IMR-90 (cell line): ENCODE measurements around the gene AGPAT1. TPM values are rescaled to one million over a fixed set of nuclear protein-coding genes. Genes with fewer than 3 reads are reported as not detected.

Source experiments
- ATAC-seq: fragments of 200-7000 bp; cut with Tn5 transposase; 2 replicates; pipeline ENCODE4 v1.9.1; 2020; ENCODE audit warnings: low read depth, mild to moderate bottlenecking, moderate library complexity
- BruUV-seq: library from RNA; stranded (reverse); fragments of 400-500 nt; replicated peaks from 2 replicates; lab custom pipeline; 2021; lab: Mats Ljungman, UMichigan
- CTCF ChIA-PET: fragments of 300-600 bp; formaldehyde crosslinking; extraction: SDS; loops from one replicate; lab custom pipeline; 2021; ENCODE audit warnings: antibody characterized with exemption; lab: Yijun Ruan, JAX
- POLR2A ChIA-PET: fragments of 300-600 bp; sonication (Branson Sonifier 250); formaldehyde crosslinking; loops from one replicate; lab custom pipeline; 2022; ENCODE audit warnings: antibody characterized with exemption; ENCODE audit not compliant: unreplicated experiment; lab: Charles Lee
- DNase-seq: peaks from one replicate; pipeline ENCODE4 v3.0.0; 2013
- H2AFZ ChIP-seq: replicated peaks from 2 replicates; pipeline ENCODE3; 2013; ENCODE audit warnings: low read length, mild to moderate bottlenecking; ENCODE audit not compliant: poor library complexity
- H2AK5ac ChIP-seq: 2 replicates; pipeline ENCODE4 v1.6.1; 2013; ENCODE audit warnings: low read depth, low read length, inconsistent platforms
- H2AK9ac ChIP-seq: replicated peaks from 2 replicates; pipeline ENCODE3; 2013; ENCODE audit warnings: mild to moderate bottlenecking, low read depth, low read length, moderate library complexity; ENCODE audit not compliant: poor library complexity
- H2BK120ac ChIP-seq: 2 replicates; pipeline ENCODE4 v1.6.1; 2013; ENCODE audit warnings: low read depth, low read length, inconsistent platforms
- H2BK15ac ChIP-seq: 3 replicates; pipeline ENCODE4 v1.6.1; 2013; ENCODE audit warnings: low read depth, low read length, inconsistent platforms
- H2BK20ac ChIP-seq: 2 replicates; pipeline ENCODE4 v1.6.1; 2013; ENCODE audit warnings: low read depth, mild to moderate bottlenecking, inconsistent platforms, low read length, moderate library complexity
- H2BK5ac ChIP-seq: 2 replicates; pipeline ENCODE4 v1.6.1; 2013; ENCODE audit warnings: mild to moderate bottlenecking, low read depth, low read length, inconsistent platforms; ENCODE audit not compliant: poor library complexity, severe bottlenecking
- H3K14ac ChIP-seq: replicated peaks from 2 replicates; pipeline ENCODE4 v1.6.1; 2013; ENCODE audit warnings: low read depth, low read length, inconsistent platforms
- H3K18ac ChIP-seq: 2 replicates; pipeline ENCODE4 v1.6.1; 2013; ENCODE audit warnings: low read depth, low read length, control low read depth
- H3K23ac ChIP-seq: 2 replicates; pipeline ENCODE4 v1.6.1; 2013; ENCODE audit warnings: low read depth, low read length, inconsistent platforms
- H3K27ac ChIP-seq: 2 replicates; pipeline ENCODE4 v1.5.1; 2013; ENCODE audit warnings: mild to moderate bottlenecking, control low read depth, low read length; ENCODE audit not compliant: insufficient read depth
- H3K27me3 ChIP-seq: 2 replicates; pipeline ENCODE4 v1.6.1; 2013; ENCODE audit warnings: low read length; ENCODE audit not compliant: control insufficient read depth, insufficient read depth
- H3K36me3 ChIP-seq: 2 replicates; pipeline ENCODE4 v1.6.1; 2013; ENCODE audit warnings: low read length, mixed read lengths; ENCODE audit not compliant: control insufficient read depth, insufficient read depth
- H3K4ac ChIP-seq: 2 replicates; pipeline ENCODE4 v1.6.1; 2013; ENCODE audit warnings: low read depth, low read length, inconsistent platforms
- H3K4me1 ChIP-seq: 2 replicates; pipeline ENCODE4 v1.6.1; 2013; ENCODE audit warnings: low read length, mixed read lengths; ENCODE audit not compliant: control insufficient read depth, insufficient read depth
- H3K4me2 ChIP-seq: 2 replicates; pipeline ENCODE4 v1.6.1; 2013; ENCODE audit warnings: low read depth, mild to moderate bottlenecking, control low read depth, low read length, moderate library complexity
- H3K4me3 ChIP-seq: 2 replicates; pipeline ENCODE4 v1.5.1; 2013; ENCODE audit warnings: low read depth, mild to moderate bottlenecking, control low read depth, low read length, moderate library complexity; ENCODE audit not compliant: insufficient read depth
- H3K56ac ChIP-seq: 2 replicates; pipeline ENCODE4 v1.6.1; 2013; ENCODE audit warnings: low read length, inconsistent platforms; ENCODE audit not compliant: insufficient read depth; ENCODE audit errors: extremely low read depth
- H3K79me1 ChIP-seq, 2 experiments: 2 replicates each; pipeline ENCODE4 v1.6.1; 2013; ENCODE audit warnings: low read length in 2 of 2, inconsistent platforms in 1 of 2, low read depth in 1 of 2
- H3K9ac ChIP-seq: 2 replicates; pipeline ENCODE4 v1.6.1; 2013; ENCODE audit warnings: low read depth, low read length, control low read depth
- H3K9me1 ChIP-seq: 2 replicates; pipeline ENCODE4 v1.6.1; 2013; ENCODE audit warnings: low read length, inconsistent platforms; ENCODE audit not compliant: insufficient read depth
- H3K9me3 ChIP-seq: 2 replicates; pipeline ENCODE4 v1.6.1; 2013; ENCODE audit warnings: low read length; ENCODE audit not compliant: control insufficient read depth, insufficient read depth
- H4K20me1 ChIP-seq: 2 replicates; pipeline ENCODE4 v1.6.1; 2013; ENCODE audit warnings: low read length, inconsistent platforms; ENCODE audit not compliant: insufficient read depth
- H4K5ac ChIP-seq: 2 replicates; pipeline ENCODE4 v1.6.1; 2013; ENCODE audit warnings: mild to moderate bottlenecking, low read depth, low read length, control low read depth
- H4K8ac ChIP-seq, 2 experiments: 2 replicates each; pipeline ENCODE4 v1.6.1; 2013; ENCODE audit warnings: low read depth in 2 of 2, low read length in 2 of 2, control low read depth in 1 of 2, inconsistent platforms in 1 of 2
- H4K91ac ChIP-seq: 2 replicates; pipeline ENCODE4 v1.6.1; 2013; ENCODE audit warnings: low read depth, low read length, inconsistent platforms; ENCODE audit not compliant: insufficient read depth
- BHLHE40 ChIP-seq: fragments of 150-350 bp; IDR thresholded peaks from 2 replicates; pipeline ENCODE4 v1.6.1; 2016; ENCODE audit warnings: mild to moderate bottlenecking, low read depth, low read length
- CEBPB ChIP-seq: IDR thresholded peaks from 2 replicates; pipeline ENCODE4 v1.6.1; 2012; ENCODE audit warnings: low read depth, low read length, improper control_type of control experiment
- CHD1 ChIP-seq: IDR thresholded peaks from 2 replicates; pipeline ENCODE4 v1.6.1; 2012; ENCODE audit warnings: low read depth, low read length, improper control_type of control experiment
- FOS ChIP-seq: fragments of 150-350 bp; IDR thresholded peaks from 2 replicates; pipeline ENCODE4 v1.6.1; 2016; ENCODE audit warnings: low read depth, low read length
- MAFK ChIP-seq: IDR thresholded peaks from 2 replicates; pipeline ENCODE4 v1.6.1; 2012; ENCODE audit warnings: low read depth, low read length, improper control_type of control experiment
- MXI1 ChIP-seq: IDR thresholded peaks from 2 replicates; pipeline ENCODE4 v1.6.1; 2012; ENCODE audit warnings: low read depth, mild to moderate bottlenecking, low read length, moderate library complexity, borderline replicate concordance
- RAD21 ChIP-seq: IDR thresholded peaks from 2 replicates; pipeline ENCODE4 v1.6.1; 2012; ENCODE audit warnings: low read length, improper control_type of control experiment
- RFX5 ChIP-seq: IDR thresholded peaks from 2 replicates; pipeline ENCODE4 v1.8.0; 2012; ENCODE audit warnings: low read depth, mild to moderate bottlenecking, low read length, moderate library complexity
- WGBS, 2 experiments: methylation state at CpG; one replicate each; pipeline versions ENCODE4 v1.1.5 to v1.1.7; 2013; ENCODE audit warnings: missing lambda C conversion rate in 2 of 2; ENCODE audit not compliant: insufficient read length in 1 of 2; ENCODE audit errors: extremely low coverage in 2 of 2; 5-methylcytosine and 5-hydroxymethylcytosine counted together
- dilution Hi-C: fragments of 300-500 bp; cut with HindIII; formaldehyde crosslinking; loops from one replicate; pipeline ENCODE4 v1.14.3; 2018; ENCODE audit warnings: low sequenced_read_pairs; ENCODE audit not compliant: unreplicated experiment
- in situ Hi-C: fragments of 300-500 bp; cut with MboI; formaldehyde crosslinking; loops from 3 replicates; pipeline ENCODE4 v1.14.3; 2019; ENCODE audit warnings: low sequenced_read_pairs, inconsistent platforms, mixed read lengths
- intact Hi-C: fragments of 100-400 bp; cut with micrococcal nuclease; formaldehyde crosslinking; loops from 2 replicates; pipeline ENCODE4 v1.10.0; 2022
- polyA plus RNA-seq, 3 experiments: library from polyadenylated mRNA; depleted of rRNA; stranded (reverse); fragments of >200 nt; gene quantifications; 2 replicates each; pipeline ENCODE4 v1.2.3, GENCODE V29; 2012; ENCODE audit warnings: low replicate concordance in 1 of 3
- total RNA-seq: library from RNA; depleted of rRNA; stranded (reverse); fragments of >200 nt; gene quantifications from 2 replicates; pipeline ENCODE4 v1.2.3, GENCODE V29; 2012
- TF ChIP-seq, protein P1 (sequence below): fragments of 150-350 bp; IDR thresholded peaks from 2 replicates; pipeline ENCODE4 v1.6.1; 2016; ENCODE audit warnings: low read depth, mild to moderate bottlenecking, low read length, moderate library complexity, borderline replicate concordance
- TF ChIP-seq, protein P2 (sequence below): conservative IDR thresholded peaks from 2 replicates; pipeline ENCODE4 v1.5.1; 2012; ENCODE audit warnings: mild to moderate bottlenecking, low read depth, low read length, improper control_type of control experiment

Gene AGPAT1
- total and polyA plus RNA-seq, 2 of the 4 experiments (the other 2 are of a cell fraction) = 27.2 to 116 TPM

DNA sequence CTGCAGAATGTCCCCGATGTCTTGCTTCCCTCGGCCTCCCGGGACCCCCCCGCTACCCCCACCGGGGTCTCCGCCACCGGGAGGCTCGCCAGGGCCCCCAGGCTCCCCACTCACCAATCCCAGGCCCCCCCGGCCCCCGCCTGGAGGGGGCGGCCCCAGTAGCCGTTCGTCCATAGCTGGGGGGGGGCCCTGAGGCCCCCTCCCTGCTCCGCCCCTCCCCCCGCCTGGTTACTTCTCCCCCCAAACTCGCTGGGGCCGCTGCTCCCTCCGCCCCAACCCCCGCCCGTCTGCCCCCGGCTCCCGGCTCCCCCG lies 13.8 kb upstream of the AGPAT1 start:
- peaks cover 12% of the 10 kb centered on the region for H3K4me1 ChIP-seq
- peak overlapping the region; percentile 76 to 87; a peak in 3 of 4 replicates for H4K8ac ChIP-seq
- H4K5ac ChIP-seq = peak overlapping the region; percentile 65
- peak overlapping the region; percentile 96; the same call in 1 of the 2 replicates for H4K91ac ChIP-seq
- H2BK5ac ChIP-seq = peak overlapping the region; percentile 83
- 0 out of 2 replicates have a peak overlapping the region, but pooled peaks have one; percentile 72 for H2BK120ac ChIP-seq
- H3K27me3 ChIP-seq = no peaks in the 10 kb centered on the region
- dilution Hi-C loops = no loop called here
- H3K23ac ChIP-seq = peak overlapping the region; percentile 99; the same call in 1 of the 2 replicates
- no peak overlapping the region for H2AFZ ChIP-seq
- peak overlapping the region; percentile 85 for H3K4me2 ChIP-seq
- peak overlapping the region; percentile 99 for H3K14ac ChIP-seq
- TF ChIP-seq FOS = no peak
- TF ChIP-seq, protein P1, sequence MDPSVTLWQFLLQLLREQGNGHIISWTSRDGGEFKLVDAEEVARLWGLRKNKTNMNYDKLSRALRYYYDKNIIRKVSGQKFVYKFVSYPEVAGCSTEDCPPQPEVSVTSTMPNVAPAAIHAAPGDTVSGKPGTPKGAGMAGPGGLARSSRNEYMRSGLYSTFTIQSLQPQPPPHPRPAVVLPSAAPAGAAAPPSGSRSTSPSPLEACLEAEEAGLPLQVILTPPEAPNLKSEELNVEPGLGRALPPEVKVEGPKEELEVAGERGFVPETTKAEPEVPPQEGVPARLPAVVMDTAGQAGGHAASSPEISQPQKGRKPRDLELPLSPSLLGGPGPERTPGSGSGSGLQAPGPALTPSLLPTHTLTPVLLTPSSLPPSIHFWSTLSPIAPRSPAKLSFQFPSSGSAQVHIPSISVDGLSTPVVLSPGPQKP = no peak
- no peak for TF ChIP-seq RFX5
- TF ChIP-seq CHD1 = no peak
- TF ChIP-seq, protein P2, sequence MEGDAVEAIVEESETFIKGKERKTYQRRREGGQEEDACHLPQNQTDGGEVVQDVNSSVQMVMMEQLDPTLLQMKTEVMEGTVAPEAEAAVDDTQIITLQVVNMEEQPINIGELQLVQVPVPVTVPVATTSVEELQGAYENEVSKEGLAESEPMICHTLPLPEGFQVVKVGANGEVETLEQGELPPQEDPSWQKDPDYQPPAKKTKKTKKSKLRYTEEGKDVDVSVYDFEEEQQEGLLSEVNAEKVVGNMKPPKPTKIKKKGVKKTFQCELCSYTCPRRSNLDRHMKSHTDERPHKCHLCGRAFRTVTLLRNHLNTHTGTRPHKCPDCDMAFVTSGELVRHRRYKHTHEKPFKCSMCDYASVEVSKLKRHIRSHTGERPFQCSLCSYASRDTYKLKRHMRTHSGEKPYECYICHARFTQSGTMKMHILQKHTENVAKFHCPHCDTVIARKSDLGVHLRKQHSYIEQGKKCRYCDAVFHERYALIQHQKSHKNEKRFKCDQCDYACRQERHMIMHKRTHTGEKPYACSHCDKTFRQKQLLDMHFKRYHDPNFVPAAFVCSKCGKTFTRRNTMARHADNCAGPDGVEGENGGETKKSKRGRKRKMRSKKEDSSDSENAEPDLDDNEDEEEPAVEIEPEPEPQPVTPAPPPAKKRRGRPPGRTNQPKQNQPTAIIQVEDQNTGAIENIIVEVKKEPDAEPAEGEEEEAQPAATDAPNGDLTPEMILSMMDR = no peak
- TF ChIP-seq BHLHE40 = no peak
- TF ChIP-seq CEBPB = no peak
- TF ChIP-seq MAFK = no peak
- no peak for TF ChIP-seq MXI1
- no peak for TF ChIP-seq RAD21
- no peak overlapping the region for H2BK15ac ChIP-seq
- intact Hi-C loops = loop anchor here (5.0 kb wide), 1 partner anchor 783 kb away; no protein-coding TSS in a partner anchor
- peak overlapping the region; percentile 88 for H2AK9ac ChIP-seq
- ATAC-seq = peak; percentile 2
- ChIA-PET CTCF (no interaction called here), POLR2A (interaction anchor here (0.5 to 1.8 kb wide), 3 partner anchors 12 to 704 kb away, joined by 3 to 5 read pairs (median 5); no protein-coding TSS in a partner anchor)
- peak overlapping the region; percentile 97 for H3K4ac ChIP-seq
- H3K27ac ChIP-seq = peak overlapping the region; percentile 91
- peaks cover 18% of the 10 kb centered on the region for H3K36me3 ChIP-seq
- H3K79me1 ChIP-seq = peaks cover 21 to 64% of the 10 kb centered on the region in 2 experiments
- no peak for DNase-seq
- H3K4me3 ChIP-seq = peak overlapping the region; percentile 75
- WGBS, 2 experiments = 0% methylated on average over 2 of the region's 23 CpGs; no CpG with 5 or more reads in 1 of the 2 experiments
- H3K18ac ChIP-seq = peak overlapping the region; percentile 68; the same call in 1 of the 2 replicates
- H3K9ac ChIP-seq = peak overlapping the region; percentile 99
- no TSS peak for BruUV-seq
- peak overlapping the region; percentile 99; the same call in 1 of the 2 replicates for H2AK5ac ChIP-seq
- peaks cover 18% of the 10 kb centered on the region for H3K9me1 ChIP-seq
- H4K20me1 ChIP-seq = no peaks in the 10 kb centered on the region
- H2BK20ac ChIP-seq = no peak overlapping the region
- in situ Hi-C loops = loop anchor here (5.0 to 25.0 kb wide), 2 partner anchors 72 to 773 kb away; partner anchors contain the start of genes BRD2 and HLA-DMA
- H3K56ac ChIP-seq = peak overlapping the region; percentile 98; the same call in 1 of the 2 replicates
- no peaks in the 10 kb centered on the region for H3K9me3 ChIP-seq
